ENCODE measurements around the gene MRPL32.
A peak's percentile ranks its signal among the peaks of the same experiment; 100 is the strongest.

Gene MRPL32

GRCh38 chr7:42914009-42914408, 18.2 kb upstream of the MRPL32 start:
- DNase-seq (ENCODE audit: low spot score): no peak
- Histone ChIP-seq H3K27ac (peak overlapping the region in 1 of 2 donors; percentile 29), H3K4me3 (no peak overlapping the region)
- no peak for TF ChIP-seq CTCF (IDR thresholded peaks at IDR 0.05)

- no peak for TF ChIP-seq CTCF (IDR thresholded peaks at IDR 0.05)
- no peak for DNase-seq (ENCODE audit: low spot score)
- H3K4me3 ChIP-seq: no peak overlapping the region
- H3K27ac ChIP-seq: peak overlapping the region in 1 of 2 donors; percentile 1
These were observed 17.6 kb upstream of the MRPL32 start for GRCh38 chr7:42914421-42915045.

GRCh38 chr7:42915356-42915755, 16.8 kb upstream of the MRPL32 start:
- Histone ChIP-seq H3K27ac (no peak overlapping the region), H3K4me3 (no peak overlapping the region)
- no peak for DNase-seq (ENCODE audit: low spot score)
- no peak for TF ChIP-seq CTCF (IDR thresholded peaks at IDR 0.05)

- DNase-seq (ENCODE audit: low spot score): no peak
- no peak for TF ChIP-seq CTCF (IDR thresholded peaks at IDR 0.05)
- Histone ChIP-seq H3K4me3 (no peak overlapping the region), H3K27ac (no peak overlapping the region)
These were observed 10.0 kb upstream of the MRPL32 start for GRCh38 chr7:42922017-42922753.

DNA sequence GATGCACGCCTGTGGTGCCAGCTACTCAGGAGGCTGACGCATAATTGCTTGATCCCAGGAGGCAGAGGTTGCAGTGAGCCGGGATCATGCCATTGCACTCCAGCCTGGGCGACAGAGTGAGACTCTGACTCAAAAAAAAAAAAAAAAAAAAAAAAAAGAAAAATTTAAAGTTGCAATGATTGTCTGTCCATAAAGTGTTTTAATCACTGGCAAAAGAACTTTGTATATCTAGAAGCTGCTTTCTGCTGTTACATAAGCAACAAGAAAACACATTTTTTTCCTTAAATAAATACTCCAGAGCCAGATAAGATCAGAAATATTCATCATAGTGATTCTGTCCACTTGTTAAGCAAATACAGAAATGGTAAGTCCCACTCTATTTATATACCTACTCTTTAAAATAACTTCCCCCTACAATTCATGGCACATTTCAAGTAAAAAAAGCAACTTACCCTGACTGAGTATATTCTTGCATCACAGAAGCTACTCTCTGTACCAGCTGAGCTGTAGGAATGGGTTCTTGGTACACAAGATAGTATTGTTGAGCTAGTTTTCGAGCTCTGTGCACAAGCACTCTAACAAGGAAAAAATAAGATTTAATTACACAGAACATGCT, 7.8 kb upstream of the MRPL32 start:
- Histone ChIP-seq H3K4me3 (no peak overlapping the region), H3K27ac (no peak overlapping the region)
- no peak for TF ChIP-seq CTCF (IDR thresholded peaks at IDR 0.05)
- no peak for DNase-seq (ENCODE audit: low spot score)

DNA sequence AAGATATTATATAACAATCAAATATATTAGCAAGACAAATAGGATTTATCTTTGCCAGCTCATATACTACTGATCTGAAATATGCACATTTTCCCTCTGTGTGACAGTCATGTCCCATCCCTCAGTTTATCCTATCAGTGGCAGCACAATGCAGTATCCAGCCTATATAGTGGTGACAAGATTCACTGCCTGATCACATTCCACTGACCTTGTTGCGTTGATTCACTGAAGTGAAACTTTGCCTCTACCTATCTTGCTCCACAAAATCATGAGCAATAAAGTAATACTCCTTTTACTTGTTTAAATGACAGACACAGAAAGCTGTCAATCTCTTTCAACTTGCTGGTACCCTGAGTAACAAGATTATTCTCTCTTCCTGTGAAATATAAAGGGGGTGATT, 6.5 kb upstream of the MRPL32 start:
- no peak for DNase-seq (ENCODE audit: low spot score)
- Histone ChIP-seq H3K4me3 (no peak overlapping the region), H3K27ac (no peak overlapping the region)
- no peak for TF ChIP-seq CTCF (IDR thresholded peaks at IDR 0.05)

Measured in coronary artery (tissue), 2 donors.